HG03159 (cell line): ENCODE data around the gene OLA1.

ENCODE experiments used
- ATAC-seq: cut with Tn5 transposase; IDR thresholded peaks from one replicate; pipeline ENCODE4 v1.9.1; 2021; ENCODE audit warnings: mild to moderate bottlenecking, moderate library complexity; ENCODE audit not compliant: unreplicated experiment

Gene OLA1

DNA sequence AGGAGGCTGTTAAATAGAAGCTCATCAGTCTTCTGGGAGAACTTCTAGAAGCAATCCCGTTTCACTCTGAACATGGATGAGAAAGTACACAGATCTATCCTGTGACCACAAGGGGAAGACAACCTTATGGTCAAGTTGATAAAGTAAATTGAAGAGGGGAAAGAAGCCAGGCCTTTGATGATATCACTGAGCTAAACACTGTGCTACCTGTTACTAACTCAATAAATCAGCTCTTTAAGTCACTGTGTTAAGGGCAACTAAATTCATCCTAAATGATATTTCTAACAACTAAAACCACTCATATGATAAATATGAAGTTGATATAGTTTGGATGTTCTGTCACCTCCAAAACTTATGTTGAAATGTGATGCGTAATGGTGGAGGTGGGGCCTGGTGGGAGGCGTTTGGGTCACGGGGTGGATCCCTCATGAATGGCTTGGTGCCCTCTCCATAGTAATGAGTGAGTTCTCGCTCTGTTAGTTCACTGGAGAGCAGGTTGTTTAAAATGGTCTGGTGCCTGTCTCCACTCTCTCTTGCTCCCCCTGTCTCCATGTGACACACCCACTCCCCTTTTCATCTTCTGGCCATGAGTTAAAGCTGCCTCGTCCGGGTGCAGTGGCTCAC is 23.6 kb downstream of the OLA1 start:
- no peak for ATAC-seq

GRCh38 chr2:174224125-174224524 is 24.2 kb downstream of the OLA1 start:
- no peak for ATAC-seq

DNA sequence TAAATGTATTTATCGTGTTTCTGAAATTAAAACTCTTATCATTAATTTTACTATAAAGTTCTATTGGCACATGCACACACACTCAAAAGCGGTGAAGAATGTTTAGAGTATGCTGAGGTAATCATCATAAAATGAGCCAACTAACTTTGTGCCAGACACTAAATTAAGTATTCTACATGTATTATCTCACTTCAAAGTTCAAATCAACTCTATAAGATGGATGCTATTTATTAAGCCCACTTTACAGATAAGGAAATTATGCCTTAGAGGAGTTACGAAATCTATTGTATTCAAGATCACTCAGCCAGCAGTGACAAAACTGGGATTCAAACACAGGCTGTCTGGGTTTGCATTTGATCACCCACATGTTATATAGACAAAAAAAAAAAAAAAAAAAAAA is 24.9 kb downstream of the OLA1 start:
- no peak for ATAC-seq

- no peak for ATAC-seq
These were observed 26.2 kb downstream of the OLA1 start for GRCh38 chr2:174222154-174222553.

DNA sequence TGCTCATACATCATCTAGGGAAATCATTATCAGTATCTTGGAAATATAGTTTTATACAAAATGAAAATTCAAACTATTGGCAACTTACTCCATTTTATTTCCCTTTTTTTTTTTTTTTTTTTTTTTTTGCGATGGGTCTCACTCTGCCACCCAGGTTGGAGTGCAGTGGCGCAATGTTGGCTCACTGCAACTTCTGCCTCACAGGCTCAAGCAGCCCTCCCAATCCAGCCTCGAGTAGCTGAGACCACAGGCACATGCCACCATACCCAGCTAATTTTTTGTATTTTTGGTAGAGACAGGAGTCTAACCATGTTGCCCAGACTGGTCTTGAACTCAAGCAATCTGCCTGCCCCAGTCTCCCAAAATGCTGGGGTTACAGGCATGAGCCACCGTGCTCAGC is 29.0 kb downstream of the OLA1 start:
- ATAC-seq: no peak

DNA sequence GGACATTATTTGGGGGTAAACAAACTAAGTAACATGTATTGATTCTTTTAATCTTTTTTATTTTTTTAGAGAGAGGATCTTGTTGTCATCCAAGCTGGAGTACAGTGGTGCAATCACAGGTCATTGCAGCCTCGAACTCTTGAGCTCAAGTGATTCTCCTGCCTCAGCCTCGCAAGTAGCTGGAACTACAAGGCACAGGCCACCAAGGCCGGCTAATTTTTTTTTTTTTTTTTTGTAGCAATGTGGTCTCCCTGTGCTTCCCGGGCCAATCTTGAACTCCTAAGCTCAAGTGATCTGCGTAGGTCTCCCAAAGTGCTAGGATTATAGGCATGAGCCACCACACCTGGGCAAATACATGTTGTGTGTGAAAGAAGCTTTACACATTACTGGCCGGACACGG is 29.6 kb downstream of the OLA1 start:
- ATAC-seq: no peak

DNA sequence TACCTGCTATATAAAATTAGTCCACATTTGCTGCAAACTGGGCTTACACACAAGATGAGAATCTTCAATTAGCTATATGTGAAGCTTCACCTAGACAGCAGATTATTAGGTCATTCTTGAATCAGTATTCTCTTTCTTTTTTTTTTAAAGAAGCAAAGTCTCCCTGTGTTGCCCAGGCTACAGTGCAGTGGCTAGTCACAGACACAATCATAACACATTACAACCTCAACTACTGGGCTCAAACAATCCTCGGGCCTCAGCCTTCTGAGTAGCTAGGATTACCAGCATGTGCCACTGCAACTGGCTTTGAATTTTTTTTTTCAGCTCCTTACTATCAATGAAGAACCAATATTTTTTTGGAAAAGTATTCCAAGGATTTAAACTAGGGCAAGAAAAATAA is 30.5 kb downstream of the OLA1 start:
- ATAC-seq: no peak

DNA sequence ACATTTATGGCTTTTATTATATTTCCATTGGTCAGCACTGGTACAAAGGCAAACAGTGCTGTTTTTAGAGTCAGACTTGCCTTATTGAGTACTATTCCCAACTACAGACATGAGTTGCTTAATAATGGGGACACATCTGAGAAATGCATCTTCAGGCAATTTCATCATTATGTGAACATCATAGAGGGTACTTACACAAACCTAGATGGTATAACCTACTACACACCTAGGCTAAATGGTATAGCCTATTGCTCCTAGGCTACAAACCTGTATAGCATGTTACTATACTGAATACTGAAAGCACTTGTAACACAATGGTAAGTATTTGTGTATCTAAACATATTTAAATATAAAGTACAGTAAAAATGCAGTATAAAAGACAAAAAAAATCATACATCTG is 36.4 kb downstream of the OLA1 start:
- no peak for ATAC-seq

DNA sequence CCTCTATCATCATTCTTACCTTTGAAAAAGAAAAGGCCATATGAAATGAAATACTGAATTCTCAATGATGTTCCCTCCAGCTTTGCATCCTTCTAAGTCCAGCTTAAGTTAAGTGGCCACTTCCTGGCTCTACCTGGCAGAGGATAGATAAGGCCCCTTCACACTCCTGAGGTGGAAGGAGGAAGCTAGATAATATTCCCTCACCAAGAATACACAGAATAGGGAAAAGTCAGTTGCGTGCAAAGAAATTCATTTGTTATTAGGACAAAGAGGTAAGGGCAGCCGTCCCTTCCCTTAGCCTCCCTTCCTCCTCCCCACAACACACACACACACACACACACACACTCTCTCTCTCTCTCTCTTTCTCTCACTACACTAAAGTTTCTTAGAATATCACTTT is 37.5 kb downstream of the OLA1 start:
- ATAC-seq: no peak

GRCh38 chr2:174209325-174209724 is 39.0 kb downstream of the OLA1 start:
- no peak for ATAC-seq

- ATAC-seq: no peak
These were observed 40.3 kb downstream of the OLA1 start for GRCh38 chr2:174208026-174208425.

DNA sequence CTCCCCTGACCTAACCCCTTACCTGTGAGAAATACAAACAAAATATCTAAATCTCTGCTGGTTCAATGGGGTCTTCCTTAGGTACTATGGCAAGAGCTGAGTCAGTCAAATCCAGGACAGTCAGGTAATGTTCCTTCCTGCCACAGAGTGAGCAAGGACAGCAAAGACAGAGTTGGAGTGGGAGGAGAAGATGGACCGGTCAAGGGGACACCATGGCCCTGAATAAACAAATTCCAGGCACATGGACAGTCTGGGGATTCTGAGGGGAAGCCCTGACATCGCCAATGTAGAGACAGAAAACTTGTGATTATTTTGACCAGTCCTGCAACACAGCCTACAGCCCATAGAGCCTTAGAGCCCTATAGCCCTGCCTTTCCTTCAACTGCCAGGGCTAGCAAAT is 42.8 kb downstream of the OLA1 start:
- ATAC-seq: no peak

- ATAC-seq: no peak
These were observed 46.1 kb downstream of the OLA1 start for GRCh38 chr2:174202188-174202587.

DNA sequence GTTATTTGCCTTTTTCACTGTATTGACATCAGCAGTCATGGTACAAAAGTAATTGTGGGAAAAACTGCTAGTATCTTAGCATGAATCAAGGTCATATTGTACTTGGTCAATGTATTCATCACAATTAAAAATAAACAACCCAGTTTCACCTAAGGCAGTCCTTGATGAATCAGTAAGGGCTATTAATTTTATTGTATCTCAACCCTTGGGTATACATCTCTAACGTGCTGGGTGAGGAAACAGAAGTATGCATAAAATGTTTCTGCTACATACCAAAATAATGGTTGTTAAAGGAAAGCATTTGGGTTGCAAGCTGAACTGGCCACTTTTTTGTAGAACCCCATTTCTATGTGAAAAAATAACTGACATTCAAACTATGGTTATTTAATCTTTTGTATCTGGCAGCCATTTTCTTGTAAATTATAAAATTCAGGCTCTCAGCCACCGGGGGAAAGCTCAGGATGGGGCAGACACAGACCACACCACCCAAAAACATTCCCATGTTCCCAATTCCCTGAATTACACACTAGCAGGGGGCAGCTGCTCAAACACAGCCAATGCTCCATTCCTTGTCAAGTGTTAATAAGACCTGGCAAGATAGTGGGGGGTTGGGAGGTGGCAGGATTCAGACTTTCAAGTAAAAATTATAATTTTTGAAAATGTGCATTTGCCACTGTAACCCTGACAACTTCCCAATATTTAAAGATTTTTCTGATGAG is 49.3 kb downstream of the OLA1 start:
- no peak for ATAC-seq

GRCh38 chr2:174195253-174195652 is 53.1 kb downstream of the OLA1 start:
- ATAC-seq: no peak

DNA sequence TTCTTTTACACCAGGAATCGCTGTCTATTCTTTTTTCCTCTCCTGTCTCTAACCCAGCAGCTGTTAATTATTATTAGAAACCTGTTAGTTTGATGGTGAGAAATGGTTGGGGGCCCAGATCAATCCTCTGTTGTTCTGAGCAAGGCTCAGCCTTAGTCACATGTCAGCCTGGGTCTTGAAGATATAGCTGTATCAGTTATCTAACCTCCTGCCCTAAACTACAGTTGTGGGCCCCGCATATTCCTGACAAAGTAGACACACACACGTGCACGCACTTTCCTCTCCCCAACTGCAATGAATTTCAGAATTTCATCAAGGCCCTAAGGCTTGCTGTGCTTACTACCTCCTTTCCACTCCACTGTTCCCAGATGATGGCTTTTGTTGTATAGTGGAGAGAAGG is 54.6 kb downstream of the OLA1 start:
- no peak for ATAC-seq

DNA sequence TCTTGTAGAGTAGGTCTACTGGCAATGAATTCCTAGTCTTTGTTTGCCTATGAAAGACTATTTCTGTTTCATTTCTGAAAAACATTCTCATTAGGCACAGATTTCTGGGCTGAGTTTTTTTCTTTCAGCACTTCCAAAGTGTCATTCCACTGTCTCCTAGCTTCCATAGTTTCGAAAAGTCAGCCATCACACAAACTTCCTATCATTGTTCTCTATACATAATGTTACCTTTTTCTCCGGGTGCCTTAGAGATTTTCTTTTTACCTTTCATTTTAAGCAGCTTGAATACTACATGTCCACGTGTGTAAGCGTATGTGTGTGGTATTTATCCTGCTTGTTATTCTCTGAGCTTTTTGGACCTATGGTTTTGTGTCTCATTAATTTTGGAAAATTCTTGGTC is 55.7 kb downstream of the OLA1 start:
- ATAC-seq: no peak

DNA sequence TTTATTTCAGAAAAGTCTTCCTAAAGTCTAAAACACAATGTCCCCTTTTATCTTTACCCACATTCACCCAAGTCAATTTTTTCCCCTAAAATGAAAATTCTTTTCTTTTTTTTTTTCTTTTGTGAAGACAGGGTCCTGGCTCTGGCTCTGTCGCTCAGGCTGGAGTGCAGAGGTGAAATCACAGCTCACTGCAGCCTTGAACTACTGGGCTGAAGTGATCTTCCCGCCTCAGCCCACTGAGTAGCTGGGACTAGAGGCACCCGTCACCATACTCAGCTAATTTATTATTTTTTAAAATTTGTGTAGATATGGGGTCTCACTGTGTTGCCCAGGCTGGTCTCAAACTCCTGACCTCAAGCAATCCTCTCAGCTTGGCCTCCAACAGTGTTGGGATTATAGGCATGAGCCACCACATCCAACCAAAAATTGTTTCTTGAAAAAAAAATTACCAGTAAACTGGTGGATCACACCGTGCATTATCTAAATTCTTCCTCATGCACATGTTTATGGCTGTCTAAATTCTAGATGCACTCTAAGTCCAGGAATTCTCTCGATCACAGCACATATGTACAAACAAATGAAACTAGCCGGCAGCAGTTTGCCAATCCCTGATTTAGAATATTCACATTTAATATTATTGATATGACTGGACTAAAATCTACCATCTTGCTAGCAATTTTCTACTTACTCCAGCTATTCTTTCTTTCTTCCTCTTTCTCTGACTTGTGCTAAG is 56.8 kb downstream of the OLA1 start:
- no peak for ATAC-seq

- no peak for ATAC-seq
These were observed 63.4 kb downstream of the OLA1 start for GRCh38 chr2:174184915-174185314.

DNA sequence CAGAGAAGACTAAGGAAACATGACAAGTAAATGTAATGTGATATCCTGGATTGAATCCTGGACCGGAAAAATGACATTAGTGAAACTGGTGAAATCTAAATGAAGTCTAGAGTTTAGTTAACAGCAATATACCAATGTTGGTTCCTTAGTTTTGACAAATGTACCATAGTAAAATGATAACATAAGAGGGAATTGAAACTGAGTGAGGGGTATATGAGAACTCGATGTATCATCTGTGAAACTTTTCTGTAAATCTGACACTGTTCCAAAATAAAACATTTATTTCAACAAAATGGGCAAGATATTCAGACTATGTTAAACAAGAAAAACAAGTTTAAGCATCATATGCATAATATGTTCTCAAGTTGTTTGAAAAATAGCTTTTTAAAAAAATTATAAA is 63.8 kb downstream of the OLA1 start:
- ATAC-seq: no peak

DNA sequence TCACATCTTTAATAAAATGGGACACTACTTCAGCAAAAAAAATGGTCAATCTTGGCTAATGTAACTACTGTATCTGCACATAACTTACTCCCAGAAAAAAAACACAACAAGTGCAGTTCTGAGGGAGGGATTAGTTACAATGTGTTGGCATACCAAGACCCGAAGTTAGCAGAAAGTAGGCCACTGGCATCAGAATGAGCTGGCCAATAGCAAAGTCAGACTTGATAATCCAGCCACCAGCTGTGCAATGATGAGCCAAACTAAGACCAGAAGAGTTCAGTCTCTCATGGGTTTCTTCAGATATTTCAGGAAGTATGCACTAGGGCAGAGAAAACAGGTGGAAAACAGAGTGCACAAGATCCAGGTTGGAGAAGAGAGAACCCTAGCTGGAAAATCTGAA is 65.3 kb downstream of the OLA1 start:
- no peak for ATAC-seq

DNA sequence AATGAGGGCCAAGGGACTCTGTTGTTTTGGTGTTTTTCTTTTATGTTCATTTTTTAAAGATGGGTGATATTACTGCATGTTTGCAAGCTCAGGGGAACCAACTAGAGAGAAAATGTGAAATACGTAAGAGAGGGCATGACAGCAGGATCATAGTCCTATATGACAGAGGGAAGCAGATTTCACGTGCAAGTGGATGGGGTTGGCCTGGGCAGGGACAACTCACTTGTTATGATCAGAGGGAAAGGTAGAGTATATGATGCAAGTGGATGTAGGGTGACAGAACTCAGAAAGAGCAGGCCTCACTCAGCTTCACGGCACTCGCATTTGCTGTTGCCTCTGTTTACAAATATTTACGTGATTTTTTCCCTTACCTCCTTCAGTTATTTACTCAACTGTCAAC is 67.0 kb downstream of the OLA1 start:
- no peak for ATAC-seq
